Effector memory CD8-positive, alpha-beta T cell (primary cell): Measurements from ENCODE around the gene PYDC2.

Experiments
- ATAC-seq: fragments of 150-1000 bp; cut with Tn5 transposase; replicated peaks from 2 replicates; pipeline ENCODE4 v1.10.0; 2021; ENCODE audit warnings: mild to moderate bottlenecking, moderate library complexity
- DNase-seq, 3 experiments: peaks; one replicate each; pipeline ENCODE4 v3.0.0; 2021
- H3K27ac Mint-ChIP-seq, 2 donors: one replicate each; pipeline ENCODE4 v1.8.0; 2022; ENCODE audit warnings: mild to moderate bottlenecking in 2 of 2, mixed read lengths in 2 of 2, moderate library complexity in 2 of 2
- H3K27me3 Mint-ChIP-seq, 2 donors: one replicate each; pipeline ENCODE4 v1.8.0; 2022; ENCODE audit warnings: mixed read lengths in 2 of 2
- H3K36me3 Mint-ChIP-seq: one replicate; pipeline ENCODE4 v1.8.0; 2022; ENCODE audit warnings: mild to moderate bottlenecking, moderate library complexity, mixed read lengths; ENCODE audit not compliant: insufficient read depth
- H3K4me1 Mint-ChIP-seq, 2 donors: one replicate each; pipeline ENCODE4 v1.8.0; 2022; ENCODE audit warnings: low read depth in 2 of 2, mixed read lengths in 2 of 2
- H3K4me3 Mint-ChIP-seq, 2 donors: one replicate each; pipeline ENCODE4 v1.8.0; 2022; ENCODE audit warnings: mild to moderate bottlenecking in 2 of 2, mixed read lengths in 2 of 2, moderate library complexity in 2 of 2
- H3K9me3 Mint-ChIP-seq, 2 donors: one replicate each; pipeline ENCODE4 v1.8.0; 2022; ENCODE audit warnings: mixed read lengths in 2 of 2

The PYDC2 gene

GRCh38 chr3:191484461-191484860, 23.5 kb downstream of the PYDC2 start:
- no peaks in the 10 kb centered on the region for H3K36me3 Mint-ChIP-seq
- H3K9me3 Mint-ChIP-seq, result peaks cover 8 to 18% of the 10 kb centered on the region in 2 donors
- no peaks in the 10 kb centered on the region for H3K27me3 Mint-ChIP-seq
- ATAC-seq (no peak), DNase-seq (no peak)
- no peak overlapping the region for H3K27ac Mint-ChIP-seq
- no peak overlapping the region for H3K4me3 Mint-ChIP-seq
- no peaks in the 10 kb centered on the region for H3K4me1 Mint-ChIP-seq

- no peak for DNase-seq
- Mint-ChIP-seq H3K27ac (no peak overlapping the region), H3K4me3 (no peak overlapping the region), H3K36me3 (no peaks in the 10 kb centered on the region), H3K9me3 (peaks cover 0 to 1% of the 10 kb centered on the region in 2 donors), H3K4me1 (no peaks in the 10 kb centered on the region), H3K27me3 (no peaks in the 10 kb centered on the region)
- no peak for ATAC-seq
These were observed 31.6 kb downstream of the PYDC2 start for GRCh38 chr3:191492601-191493000.

DNA sequence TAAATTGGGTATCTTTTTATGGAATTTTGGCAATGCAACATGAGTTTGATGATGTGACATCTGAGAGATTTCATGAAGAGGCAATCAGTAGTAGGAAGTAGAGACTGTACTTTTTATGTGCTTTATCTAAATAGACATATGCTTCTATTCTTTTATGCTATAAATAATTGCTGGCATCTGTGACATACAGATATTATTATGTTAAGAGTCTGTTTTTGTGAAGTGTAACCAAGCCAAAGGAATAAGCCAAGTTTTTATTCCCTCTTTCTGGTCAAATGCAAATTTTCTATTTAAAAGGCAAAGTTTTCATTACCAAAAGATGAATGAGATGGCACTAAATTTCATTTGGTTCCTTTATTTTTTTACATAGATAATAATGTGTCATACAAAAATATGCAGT, 32.4 kb downstream of the PYDC2 start:
- H3K27ac Mint-ChIP-seq, result no peak overlapping the region
- ATAC-seq (no peak), DNase-seq (no peak)
- no peaks in the 10 kb centered on the region for H3K4me1 Mint-ChIP-seq
- H3K27me3 Mint-ChIP-seq, result no peaks in the 10 kb centered on the region
- H3K36me3 Mint-ChIP-seq, result no peaks in the 10 kb centered on the region
- peaks cover 0 to 1% of the 10 kb centered on the region in 2 donors for H3K9me3 Mint-ChIP-seq
- H3K4me3 Mint-ChIP-seq, result no peak overlapping the region

DNA sequence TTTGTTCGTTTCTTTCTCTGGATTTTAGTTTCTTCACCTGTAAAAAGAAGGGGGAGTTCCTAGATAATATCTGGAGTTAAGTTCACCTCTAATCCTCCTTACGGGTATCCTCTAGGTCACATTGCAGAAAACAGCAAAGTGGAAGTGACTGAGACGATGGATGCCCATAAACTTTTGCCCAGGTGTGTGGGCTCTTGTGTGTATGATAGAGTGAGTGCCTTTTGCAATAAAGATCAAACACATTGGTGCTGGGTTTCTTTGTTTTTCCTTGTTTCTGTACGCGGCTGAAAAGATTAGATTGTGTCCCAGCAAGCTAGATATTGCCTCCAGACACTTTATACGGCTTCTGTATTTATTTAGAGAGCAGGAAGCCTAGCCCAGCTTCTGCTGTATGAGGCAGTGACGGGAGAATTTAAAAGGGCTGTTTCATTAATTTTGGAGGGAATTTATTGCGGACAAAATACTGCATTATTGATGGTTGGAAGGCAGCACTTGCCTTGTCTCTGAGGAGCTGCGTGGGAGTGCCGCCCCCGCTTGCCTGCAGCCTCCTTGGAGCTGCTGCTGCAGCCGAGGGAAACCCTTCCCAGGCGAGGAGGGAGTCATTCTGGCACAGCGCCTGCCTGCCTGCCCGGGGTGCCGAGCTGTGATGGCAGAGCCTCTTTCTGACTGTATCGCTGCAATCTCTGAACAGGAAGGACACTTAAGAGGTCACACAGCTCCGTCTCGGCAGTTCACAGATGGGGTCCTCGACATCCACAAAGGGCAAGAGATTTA, 38.5 kb downstream of the PYDC2 start:
- DNase-seq (no peak), ATAC-seq (no peak)
- Mint-ChIP-seq H3K27ac (no peak overlapping the region), H3K9me3 (peaks cover 0 to 8% of the 10 kb centered on the region in 2 donors), H3K4me3 (no peak overlapping the region), H3K4me1 (no peaks in the 10 kb centered on the region), H3K36me3 (no peaks in the 10 kb centered on the region), H3K27me3 (no peaks in the 10 kb centered on the region)

DNA sequence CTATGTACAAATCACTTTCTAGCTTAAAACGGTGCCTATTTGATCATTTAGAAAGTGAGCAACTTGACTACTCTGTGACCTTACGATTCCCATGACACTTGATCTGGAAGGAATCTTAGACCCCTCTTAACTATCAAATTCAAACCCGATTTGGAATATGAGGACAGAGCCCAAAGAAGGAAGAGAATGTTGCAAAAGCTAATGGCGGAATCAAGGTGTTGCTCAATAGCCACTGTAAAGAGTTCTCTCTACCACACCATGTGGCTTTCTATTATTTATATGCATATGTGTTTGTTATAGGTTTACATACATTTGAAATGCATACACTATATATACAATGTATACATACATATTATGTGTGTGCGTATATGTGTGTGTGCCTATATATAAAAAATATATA, 39.9 kb downstream of the PYDC2 start:
- Mint-ChIP-seq H3K4me3 (no peak overlapping the region), H3K36me3 (no peaks in the 10 kb centered on the region)

DNA sequence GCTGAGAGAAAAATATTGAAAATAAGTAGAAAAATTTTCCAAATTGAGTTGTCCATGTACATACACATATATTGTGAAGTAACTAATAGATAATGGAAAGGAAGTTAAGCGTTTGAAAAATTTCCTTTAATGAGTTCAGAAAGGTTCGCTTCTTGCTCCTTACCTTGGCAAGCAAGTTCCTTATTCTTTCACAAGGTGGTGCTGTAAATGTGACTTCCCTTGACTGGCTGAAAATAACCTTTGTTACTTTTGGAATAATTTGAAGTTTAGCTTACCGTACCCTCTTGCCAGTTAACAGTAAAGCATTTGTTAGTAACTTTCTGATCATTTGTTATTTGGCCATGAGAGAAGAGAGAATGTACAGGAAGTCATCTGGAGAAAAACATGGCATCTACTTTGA, 41.6 kb downstream of the PYDC2 start:
- Mint-ChIP-seq H3K27me3 (no peaks in the 10 kb centered on the region), H3K9me3 (peaks cover 0 to 9% of the 10 kb centered on the region in 2 donors), H3K27ac (no peak overlapping the region), H3K36me3 (no peaks in the 10 kb centered on the region), H3K4me3 (no peak overlapping the region), H3K4me1 (no peaks in the 10 kb centered on the region)
- no peak for ATAC-seq
- DNase-seq, result no peak

More for the DNA sequence above, 39.9 kb downstream of the PYDC2 start:
- Mint-ChIP-seq H3K4me1 (no peaks in the 10 kb centered on the region), H3K27ac (no peak overlapping the region), H3K9me3 (peaks cover 0 to 8% of the 10 kb centered on the region in 2 donors), H3K27me3 (no peaks in the 10 kb centered on the region)
- DNase-seq (no peak), ATAC-seq (no peak)

- Mint-ChIP-seq H3K27me3 (no peaks in the 10 kb centered on the region), H3K36me3 (no peaks in the 10 kb centered on the region), H3K4me3 (no peak overlapping the region), H3K27ac (no peak overlapping the region), H3K9me3 (peaks cover 0 to 5% of the 10 kb centered on the region in 2 donors), H3K4me1 (no peaks in the 10 kb centered on the region)
- ATAC-seq, result no peak
- DNase-seq, result no peak
These were observed 48.1 kb downstream of the PYDC2 start for GRCh38 chr3:191509078-191509477.
